ENCODE measurements around the gene FIBCD1. TPM values are rescaled to one million over a fixed set of nuclear protein-coding genes. Genes with fewer than 3 reads are reported as not detected.
"Not testable (repeated sequence)": the region's sequence is repeated elsewhere in the genome, so short reads cannot be mapped to it uniquely, and the experiment has no call there.

FIBCD1 gene
- total RNA-seq, 1 experiment from 2014 or later = 11.0 TPM

DNA sequence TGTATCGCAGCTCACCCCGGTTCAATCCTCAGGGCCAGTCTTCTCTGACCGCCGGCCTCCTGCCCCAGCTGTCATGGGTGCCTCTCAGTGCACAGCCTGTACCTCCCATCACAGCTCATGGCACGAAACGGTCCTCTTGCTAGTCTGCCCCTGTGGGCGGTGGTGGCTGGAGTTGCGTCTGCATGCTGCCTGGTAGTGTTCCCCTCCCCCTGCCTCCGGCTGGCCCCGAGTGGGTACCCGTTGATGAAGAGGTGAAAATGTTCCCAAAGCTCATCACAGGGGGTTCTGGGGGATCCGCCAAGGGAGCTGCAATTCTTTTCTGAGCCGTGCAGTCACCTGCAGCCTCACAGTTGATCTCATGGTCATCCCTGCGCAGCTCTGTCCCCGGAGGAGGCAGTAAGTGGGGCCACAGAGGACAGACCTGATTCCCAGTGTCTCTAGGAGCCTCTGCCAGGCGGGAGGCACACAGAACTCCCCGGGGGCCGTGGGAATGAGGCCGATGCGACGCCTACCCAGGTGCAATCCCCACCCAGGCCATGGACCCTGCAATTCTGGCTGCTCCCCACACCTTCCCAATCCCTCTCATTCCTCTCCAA is 34.7 kb upstream of the FIBCD1 start:
- DNase-seq (ENCODE audit: low read depth) = no peak

DNA sequence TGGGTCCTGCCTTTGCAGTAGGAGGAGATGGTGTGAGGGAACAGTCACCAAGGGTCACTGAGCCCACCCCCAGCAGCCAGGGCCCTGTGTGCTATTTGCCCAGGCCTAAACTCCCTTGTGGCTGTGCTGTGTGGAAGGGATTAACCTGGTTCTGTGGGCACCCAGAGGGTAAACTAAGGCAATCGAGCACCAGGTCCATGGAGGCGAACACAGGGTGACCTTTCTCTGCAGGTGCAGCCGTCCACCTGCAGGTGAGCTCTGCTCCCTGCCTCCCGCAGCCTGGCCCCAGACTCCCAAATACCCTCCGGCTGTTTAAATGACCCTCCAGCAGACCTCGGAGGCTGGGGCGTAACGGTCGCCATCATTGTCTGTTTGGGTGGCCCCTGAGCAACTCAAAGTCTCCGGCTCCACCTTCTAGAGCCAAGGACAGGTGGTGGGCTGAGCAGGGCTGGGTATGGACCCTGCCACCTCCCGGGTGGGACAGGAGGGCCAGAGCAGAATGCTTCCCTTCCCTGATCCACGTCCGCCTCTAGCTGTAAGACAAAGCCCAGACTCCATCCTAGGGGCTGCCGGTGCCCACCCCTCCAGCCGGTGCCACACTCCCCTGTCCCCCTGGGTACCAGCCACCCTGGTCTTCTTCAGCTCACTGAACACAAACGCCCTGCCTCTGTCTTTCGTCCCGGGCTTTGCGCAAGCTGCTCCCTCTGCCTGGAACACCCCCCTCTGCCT is 34.1 kb upstream of the FIBCD1 start:
- DNase-seq (ENCODE audit: low read depth) = no peak

DNA sequence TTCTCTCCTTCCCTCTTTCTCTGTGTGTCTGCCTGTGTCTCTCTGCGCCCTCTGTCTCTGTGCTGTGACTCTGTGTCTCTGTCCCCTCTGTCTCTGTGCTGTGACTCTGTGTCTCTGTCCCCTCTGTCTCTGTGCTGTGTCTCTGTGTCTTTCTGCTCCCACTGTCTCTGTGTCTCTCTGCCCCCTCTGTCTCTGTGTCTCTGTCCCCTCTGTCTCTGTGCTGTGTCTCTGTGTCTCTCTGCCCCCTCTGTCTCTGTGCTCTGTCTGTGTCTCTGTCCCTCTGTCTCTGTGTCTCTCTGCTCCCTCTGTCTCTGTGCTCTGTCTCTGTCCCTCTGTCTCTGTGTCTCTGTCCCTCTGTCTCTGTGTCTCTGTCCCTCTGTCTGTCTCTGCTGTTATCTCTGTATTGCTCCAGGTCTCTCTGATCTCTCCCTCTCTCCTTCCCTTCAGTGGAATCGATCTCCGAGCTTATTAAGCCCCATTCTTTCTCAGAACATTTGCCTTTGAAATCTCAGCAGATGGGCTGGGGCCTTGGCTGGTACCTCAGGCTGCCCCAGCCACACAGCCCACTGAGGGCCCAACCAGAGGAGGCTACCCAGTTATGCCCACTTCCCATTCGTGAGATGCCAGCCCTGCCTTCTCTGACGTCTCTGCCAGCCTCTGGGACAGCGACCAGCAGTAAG is 33.4 kb upstream of the FIBCD1 start:
- DNase-seq (ENCODE audit: low read depth) = no peak

DNA sequence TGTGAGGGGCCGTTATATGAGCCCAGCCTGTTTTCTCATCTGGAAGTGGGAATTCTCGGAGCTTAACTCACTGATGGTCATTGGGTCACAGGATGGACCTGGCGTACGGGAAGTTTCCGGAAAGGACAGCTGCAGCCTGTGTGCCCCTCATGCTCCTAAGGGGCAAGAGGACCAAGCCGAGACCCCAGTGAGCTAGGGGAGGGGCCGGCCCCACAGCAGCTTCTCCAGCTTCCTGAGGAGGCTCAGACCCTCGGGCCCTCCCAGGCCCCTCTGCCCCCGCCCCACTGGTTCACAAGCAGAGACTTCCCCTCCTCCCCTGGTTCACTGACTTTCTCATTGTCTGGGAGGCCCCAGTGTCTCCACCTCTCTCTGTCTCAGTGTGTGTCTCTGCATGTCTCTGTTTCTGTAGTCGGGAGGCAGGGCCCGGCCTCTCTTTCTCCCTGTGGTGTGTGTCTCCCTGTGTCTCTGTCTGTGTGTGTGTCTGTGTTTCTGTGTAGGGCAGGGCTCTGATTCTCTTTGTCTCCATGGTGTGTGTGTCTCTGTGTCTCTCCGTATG is 32.3 kb upstream of the FIBCD1 start:
- no peak for DNase-seq (ENCODE audit: low read depth)

DNA sequence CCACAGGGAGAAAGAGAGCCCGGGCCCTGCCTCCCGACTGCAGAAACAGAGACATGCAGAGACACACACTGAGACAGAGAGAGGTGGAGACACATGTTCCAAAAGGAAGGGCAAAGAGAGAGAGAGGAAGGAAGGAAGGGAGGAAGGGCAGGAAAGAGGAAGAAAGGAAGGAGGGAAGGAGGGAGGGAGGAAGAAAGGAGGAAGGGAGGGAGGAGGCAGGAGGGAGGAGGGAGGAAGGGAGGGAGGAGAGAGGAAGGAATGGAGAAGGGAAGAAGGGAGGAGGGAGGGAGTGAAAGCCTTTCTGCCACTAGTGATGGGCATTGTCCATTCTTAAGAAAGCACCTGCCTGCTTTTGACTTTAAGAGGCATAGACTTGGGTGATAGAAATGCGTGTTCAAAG is 31.8 kb upstream of the FIBCD1 start:
- no peak for DNase-seq (ENCODE audit: low read depth)

DNA sequence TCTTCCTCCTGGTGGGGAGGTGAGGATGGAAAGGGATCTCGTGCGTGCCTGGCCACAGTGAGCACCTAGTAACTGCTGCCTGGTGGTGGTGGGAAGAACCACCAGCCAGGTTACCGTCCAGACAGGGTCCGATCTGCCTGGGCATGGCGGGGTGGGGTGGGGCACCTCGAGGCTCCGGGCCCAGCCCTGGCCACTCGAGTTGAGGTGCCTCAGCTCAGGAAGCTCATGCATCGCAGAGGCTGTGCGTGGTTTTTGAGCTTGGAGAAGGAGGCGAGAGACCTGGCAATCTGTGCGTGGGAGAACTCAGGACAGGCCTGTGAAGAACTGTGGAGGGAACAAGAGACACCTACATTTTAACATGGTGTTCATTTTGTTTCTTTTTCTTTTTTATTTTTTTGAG is 31.0 kb upstream of the FIBCD1 start:
- no peak for DNase-seq (ENCODE audit: low read depth)

DNA sequence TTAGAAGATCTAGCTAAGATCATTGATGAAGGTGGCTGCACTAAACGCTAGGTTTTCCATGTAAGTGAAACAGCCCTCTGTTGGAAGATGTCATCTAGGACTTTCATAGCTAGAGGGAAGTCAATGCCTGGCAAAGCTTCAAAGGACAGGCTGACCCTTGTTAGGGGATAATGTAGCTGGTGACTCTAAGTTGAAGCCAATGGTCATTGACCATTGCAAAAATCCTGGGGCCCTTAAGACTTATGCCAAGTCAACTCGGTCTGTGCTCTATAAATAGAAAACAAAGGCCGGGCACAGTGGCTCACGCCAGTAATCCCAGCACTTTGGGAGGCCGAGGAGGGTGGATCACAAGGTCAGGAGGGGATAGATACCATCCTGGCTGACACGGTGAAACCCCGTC is 26.6 kb upstream of the FIBCD1 start:
- DNase-seq (ENCODE audit: low read depth) = no peak

DNA sequence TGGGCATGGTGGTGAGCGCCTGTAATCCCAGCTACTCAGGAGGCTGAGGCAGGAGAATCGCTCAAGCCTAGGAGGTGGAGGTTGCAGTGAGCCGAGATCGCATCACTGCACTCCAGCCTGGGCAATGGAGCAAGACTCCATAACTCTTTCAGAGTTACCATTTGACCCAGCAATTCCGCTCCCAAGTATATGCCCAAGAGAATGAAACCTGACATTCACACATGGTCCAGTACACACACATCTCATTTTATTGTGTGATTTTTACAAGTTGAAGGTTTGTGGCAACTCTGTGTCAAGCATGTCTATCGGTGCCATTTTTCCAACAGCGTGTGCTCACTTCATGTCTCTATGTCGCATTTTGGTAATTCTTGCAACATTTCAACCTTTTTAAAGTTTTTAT is 24.9 kb upstream of the FIBCD1 start:
- no peak for DNase-seq (ENCODE audit: low read depth)

DNA sequence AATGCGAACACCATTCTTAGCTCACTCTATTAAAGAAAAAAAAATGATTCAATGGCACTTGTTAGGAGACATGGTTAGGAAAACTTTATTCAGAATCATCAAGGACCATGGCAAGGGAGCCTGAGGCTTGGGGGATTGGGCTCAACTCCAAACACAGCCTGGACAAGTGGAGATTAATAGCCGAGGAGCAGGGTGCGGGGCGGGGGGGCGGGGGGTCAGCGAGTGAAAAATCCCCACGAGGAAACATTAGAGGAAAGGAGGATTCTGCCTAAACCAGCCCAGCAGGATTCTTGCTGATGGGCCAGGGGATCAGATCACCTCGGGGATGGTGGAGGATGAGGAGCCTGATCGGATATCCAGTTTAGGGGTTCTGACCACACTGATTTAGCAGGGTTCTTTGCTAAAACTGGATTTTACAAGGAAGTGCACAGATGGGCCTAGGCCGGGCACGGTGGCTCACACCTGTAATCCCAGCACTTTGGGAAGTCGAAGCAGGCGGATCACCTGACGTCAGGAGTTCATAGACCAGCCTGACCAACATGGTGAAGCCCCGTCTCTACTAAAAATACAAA is 24.4 kb upstream of the FIBCD1 start:
- no peak for DNase-seq (ENCODE audit: low read depth)

DNA sequence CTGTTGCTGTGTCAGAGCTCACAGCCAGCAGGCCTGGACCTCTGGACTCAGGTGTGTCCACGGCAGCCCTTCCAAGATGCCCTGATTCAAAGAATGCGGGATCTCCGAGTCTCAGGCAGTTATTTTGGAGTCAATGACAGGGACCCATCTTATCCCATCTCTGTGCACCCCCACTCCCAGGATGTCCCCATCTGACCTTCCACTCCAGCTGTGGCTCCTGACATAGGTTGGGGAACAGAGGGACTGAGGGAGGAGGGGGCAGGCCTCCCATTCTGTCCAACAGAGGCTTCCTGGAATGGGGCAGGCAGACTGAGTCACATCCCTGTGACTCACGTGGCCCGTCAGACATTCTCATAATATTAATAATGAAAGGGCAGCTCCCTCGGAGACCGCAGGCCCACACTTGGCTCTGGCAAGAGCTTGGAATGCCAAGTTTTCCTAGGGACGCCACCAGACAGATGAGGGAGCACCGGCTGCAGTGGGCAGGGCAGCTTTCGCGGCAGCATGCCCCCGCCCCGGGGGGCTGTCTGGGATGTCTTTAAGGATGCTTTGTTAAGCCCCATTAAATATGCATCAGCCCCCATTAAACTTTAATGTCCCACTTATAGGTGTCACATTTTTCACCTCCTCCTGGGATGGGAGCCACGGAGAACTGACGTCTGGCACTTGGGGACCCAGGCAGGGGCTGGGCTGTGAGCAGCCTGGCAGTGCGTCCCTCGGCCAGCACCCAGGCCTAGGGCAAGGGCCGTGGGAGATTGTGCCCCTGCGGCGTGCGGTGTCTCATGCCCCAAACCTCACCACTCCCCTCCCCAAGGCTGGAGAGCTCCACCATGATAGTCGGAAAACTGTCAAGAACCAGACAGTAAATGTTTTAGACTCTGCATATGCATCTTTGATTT is 23.6 kb upstream of the FIBCD1 start:
- peak; percentile 98 for DNase-seq (ENCODE audit: low read depth)

DNA sequence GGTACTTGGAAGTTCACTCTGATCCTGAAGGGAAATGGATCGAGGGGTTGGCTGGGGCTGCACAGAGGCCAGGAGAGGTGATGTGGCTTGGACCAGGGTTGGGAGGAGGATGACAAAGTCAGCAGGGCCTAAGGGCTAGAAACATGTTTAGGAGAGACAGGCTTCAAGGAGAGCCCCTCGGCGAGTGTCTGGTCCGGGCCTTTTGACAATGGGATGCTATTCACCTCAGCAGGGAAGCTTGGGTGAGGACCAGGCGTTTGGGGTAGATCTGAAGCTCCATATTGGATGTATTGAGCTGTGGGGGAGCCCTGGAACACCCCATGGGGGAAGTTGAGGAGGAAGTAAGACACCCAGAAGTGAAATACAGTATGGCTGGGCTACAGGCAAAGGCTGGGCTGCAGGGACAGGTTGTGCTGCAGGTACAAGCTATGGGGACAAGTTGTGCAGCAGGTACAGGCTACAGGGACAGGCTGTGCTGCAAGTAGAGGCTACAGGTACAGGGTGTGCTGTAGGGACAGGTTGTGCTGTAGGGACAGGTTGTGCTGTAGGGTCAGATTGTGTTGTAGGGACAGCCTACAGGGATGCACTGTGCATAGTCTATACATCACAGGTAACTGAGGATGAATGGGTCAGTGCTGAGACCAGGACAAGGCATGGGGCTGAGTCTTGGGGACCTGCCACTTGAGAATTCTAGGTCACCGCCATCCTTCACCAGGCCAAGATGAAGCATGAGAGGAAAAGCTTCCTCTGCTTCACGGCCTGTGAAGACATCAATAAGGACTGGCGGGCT is 22.7 kb upstream of the FIBCD1 start:
- DNase-seq (ENCODE audit: low read depth) = no peak

DNA sequence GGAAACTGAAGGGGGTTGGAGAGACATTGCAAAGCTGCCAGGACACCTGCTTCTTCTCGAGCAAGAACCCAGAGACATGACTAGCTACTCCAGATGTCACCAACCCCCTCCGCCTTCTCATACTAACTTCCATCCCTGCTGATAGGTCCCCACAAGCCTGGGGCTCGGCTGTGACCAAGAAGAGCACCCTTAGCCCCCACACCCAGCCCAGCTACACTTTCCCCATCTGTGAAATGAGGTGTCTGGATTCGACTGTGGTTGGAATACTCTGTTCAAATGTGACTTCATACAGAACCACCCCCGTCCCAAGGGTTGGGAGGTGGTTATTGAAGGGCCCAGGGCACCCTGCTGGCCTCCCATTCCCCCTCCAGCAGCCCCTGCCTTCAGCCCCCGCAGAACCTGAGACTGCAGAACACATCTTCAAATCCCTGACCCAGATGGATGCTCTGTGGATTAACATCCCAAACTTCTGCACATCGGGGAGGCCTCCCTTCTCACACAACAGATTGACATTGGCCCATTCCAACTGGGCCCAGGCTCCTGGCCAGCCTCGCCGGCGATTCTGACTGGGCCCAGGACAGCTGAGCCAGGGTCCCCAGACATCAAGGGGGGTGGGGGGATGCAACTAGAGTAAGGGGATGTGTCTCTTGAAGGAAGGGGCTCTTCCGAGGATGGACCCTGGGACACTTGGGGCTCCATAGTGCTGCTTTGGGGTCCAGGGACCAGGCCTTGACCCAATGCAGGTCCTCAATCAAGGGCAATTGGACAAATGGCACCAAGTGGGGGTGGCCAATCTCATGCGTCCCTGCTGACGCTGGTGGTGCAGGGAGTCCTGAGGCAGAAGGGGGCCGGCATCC is 21.7 kb upstream of the FIBCD1 start:
- DNase-seq (ENCODE audit: low read depth) = no peak

DNA sequence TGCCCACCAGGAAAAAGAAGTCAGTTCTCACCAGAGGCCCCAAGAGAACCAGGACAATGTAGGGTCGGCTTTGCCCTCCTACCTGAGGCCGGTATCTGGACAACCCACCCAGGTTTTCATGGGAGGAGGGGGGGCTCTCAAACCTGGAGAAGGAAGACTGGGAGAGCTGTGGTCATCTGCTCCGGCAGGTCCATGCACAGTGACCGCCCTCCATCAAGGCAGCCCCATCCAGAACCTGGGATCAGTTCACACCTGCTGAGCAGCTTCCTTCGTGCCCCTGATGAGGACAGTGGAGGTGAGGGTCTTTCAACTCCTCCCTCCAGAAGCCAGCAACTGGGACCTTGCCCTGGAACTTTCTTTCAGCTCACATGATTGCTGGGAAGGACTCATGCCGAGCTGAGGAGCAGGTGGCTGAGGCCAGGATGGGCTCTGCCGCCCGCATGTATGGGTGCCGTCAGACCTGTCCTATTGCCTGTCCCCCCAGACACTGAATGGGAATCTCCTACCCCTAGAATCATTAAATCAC is 20.8 kb upstream of the FIBCD1 start:
- DNase-seq (ENCODE audit: low read depth) = no peak

DNA sequence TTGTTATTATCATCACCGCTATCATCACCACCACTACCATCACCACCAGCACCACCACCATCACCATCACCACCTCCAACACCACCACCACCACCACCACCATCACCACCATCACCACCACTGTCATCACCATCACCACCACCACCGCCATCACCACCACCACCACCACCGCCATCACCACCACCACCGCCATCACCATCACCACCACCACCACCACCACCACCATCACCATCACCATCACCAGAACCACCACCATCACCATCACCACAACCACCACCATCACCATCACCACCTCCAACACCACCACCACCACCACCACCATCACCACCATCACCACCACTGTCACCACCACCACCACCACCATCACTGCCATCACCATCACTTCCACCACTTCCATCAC is 19.5 kb upstream of the FIBCD1 start:
- DNase-seq (ENCODE audit: low read depth) = not testable (repeated sequence)

DNA sequence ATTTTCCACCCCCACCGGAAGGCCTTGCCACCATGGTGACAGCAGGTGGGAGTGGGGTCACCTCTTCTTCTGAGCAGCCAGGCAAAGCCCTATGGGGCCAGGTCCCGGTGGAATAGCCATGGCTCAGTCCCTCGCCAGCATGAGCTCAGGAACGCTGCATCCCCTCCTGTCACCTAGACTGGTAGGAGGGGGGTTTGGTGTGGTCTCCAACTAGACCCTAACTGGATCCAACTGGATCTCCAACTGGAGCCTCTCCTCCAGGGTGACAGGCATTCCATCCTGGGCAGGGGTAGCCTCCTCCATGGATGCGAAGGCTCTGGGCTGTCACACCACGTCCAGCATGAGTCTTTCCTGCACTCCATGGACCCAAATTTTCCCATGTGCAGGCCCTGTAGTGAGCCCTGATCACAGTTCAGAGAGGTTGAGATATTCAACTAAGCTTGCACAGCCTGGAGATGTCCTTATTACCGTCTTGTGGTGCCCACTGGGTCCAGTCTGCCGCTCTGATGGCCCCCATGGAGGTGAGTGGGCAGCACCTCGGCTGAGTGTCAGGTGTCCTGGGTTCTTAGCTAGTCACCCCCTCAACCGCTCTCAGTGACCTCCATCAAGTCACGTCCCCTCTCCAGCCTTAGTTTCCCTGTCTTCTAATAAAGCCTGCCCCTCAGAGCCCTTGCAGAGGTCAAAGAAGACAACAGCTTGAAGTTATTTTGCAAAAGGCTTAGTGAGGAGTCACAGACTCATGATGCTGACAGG is 18.6 kb upstream of the FIBCD1 start:
- DNase-seq (ENCODE audit: low read depth) = no peak

DNA sequence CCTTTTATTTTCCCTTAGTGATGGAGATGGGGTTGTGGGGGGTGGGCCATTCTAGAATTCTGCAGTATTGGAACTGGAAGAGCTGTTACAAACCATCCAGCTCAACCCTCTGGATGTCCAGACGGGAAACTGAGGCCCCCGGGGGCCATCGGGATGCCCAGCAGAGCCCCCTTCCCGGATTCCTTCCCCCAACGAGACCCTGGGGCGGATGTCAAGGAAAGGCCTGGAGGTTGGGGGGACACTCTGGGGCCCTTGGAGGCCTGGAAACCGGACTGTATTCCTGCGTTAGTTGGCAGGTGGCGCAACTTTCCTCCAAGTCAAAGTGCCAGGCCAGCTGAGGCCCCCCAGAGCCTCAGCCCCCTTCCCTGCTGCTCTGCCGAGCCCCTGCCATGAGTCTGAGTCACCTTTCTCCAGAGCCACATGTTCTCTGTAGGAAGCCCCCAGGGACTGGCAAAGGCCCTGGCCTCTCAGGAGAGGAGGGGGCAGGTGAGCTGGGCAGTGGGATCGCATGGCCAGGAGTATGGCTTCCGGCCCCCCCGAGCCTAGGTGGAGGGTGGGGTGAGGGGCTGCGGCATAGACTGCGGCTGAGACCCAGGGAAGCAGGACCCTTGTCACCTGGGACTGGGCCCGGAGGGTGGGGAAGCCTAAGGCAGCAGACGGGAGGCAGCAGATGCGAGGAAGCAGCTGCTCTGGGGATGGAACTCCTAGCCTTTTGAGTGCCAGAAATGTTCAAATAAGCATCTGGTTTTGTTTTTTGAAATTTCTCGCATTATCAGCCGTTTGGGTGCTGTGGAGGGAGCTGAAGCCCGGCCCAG is 17.8 kb upstream of the FIBCD1 start:
- no peak for DNase-seq (ENCODE audit: low read depth)

DNA sequence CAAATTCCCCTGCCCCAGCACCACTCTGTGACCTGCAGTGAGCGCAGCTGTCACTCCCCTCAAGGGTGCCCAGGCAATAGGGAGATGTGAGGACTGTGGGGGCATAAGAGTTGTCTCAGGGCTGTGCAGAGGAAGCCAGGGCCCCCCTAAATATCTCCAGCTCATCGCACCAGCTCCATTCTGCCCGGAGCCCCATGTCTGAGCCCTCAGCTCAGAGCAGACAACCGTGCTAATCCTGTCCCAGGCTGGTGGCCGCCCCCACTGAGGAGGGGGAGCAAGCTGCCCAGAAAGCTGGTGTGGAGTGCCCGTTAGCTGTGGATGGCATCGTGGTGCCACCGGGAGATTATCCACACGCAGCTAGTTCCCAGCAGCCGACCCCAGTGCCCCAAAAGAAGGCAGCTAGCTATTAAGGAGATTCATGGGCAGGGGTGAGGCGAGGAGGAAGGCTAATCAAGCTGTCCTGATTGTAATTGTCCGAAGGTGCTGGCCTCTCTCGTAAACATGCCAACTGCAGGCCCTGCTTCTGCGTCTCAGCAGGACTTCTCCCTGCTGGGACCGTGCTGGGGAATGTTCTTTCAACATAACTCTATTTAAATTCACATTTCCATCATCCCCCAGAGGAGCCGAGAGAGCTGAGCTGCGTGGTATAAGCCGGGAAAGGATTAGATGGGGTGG is 17.0 kb upstream of the FIBCD1 start:
- DNase-seq (ENCODE audit: low read depth) = no peak
